Neural cell (in vitro differentiated cells): ENCODE results near the gene SIX6. TPM values are rescaled to one million over a fixed set of nuclear protein-coding genes. Genes with fewer than 3 reads are reported as not detected.

Experiments
- H2AFZ ChIP-seq: fragments of 200-600, 300-800 bp; sonication (generic), shearing (Covaris generic); 2 replicates; pipeline ENCODE4 v1.6.0; 2014; ENCODE audit warnings: low read depth, mild to moderate bottlenecking, antibody characterized with exemption, low read length, moderate library complexity
- H3F3A ChIP-seq: fragments of 200-600 bp; shearing (Covaris generic); 2 replicates; pipeline ENCODE4 v1.6.1; 2016; ENCODE audit warnings: mild to moderate bottlenecking, moderate library complexity, mixed read lengths, antibody characterized with exemption, low read length; ENCODE audit not compliant: insufficient read depth, poor library complexity, severe bottlenecking
- H3K27ac ChIP-seq: fragments of 200-600, 300-800 bp; sonication (generic), shearing (Covaris generic); 2 replicates; pipeline ENCODE4 v1.5.1; 2014; ENCODE audit warnings: mild to moderate bottlenecking, low read length, moderate library complexity
- H3K27me3 ChIP-seq: fragments of 300-800, 200-600 bp; sonication (generic), shearing (Covaris generic); 2 replicates; pipeline ENCODE4 v1.6.0; 2014; ENCODE audit warnings: mild to moderate bottlenecking, low read depth, low read length, moderate library complexity; ENCODE audit not compliant: insufficient read depth
- H3K36me3 ChIP-seq: fragments of 300-800, 200-600 bp; sonication (generic), shearing (Covaris generic); 2 replicates; pipeline ENCODE4 v1.5.1; 2014; ENCODE audit warnings: mild to moderate bottlenecking, antibody characterized with exemption, low read length, moderate library complexity; ENCODE audit not compliant: insufficient read depth
- H3K4me2 ChIP-seq: fragments of 300-800, 200-600 bp; sonication (generic), shearing (Covaris generic); 2 replicates; pipeline ENCODE4 v1.6.0; 2014; ENCODE audit warnings: mild to moderate bottlenecking, low read length
- H3K4me3 ChIP-seq: fragments of 300-800, 200-600 bp; sonication (generic), shearing (Covaris generic); 2 replicates; pipeline ENCODE4 v1.5.1; 2014; ENCODE audit warnings: mild to moderate bottlenecking, low read length, moderate library complexity
- H3K79me2 ChIP-seq: fragments of 200-600 bp; shearing (Covaris generic); replicated peaks from 2 replicates; pipeline ENCODE4 v1.6.0; 2014; ENCODE audit warnings: mild to moderate bottlenecking, low read length, moderate library complexity; ENCODE audit not compliant: insufficient read depth
- H3K9ac ChIP-seq: fragments of 300-800, 200-600 bp; sonication (generic), shearing (Covaris generic); 2 replicates; pipeline ENCODE4 v1.6.1; 2016; ENCODE audit warnings: mild to moderate bottlenecking, low read length, mixed read lengths
- H3K9me2 ChIP-seq: fragments of 200-600 bp; shearing (Covaris generic); 2 replicates; pipeline ENCODE4 v1.6.1; 2016; ENCODE audit warnings: mild to moderate bottlenecking, low read length, mixed read lengths; ENCODE audit not compliant: insufficient read depth
- H3K9me3 ChIP-seq: fragments of 200-600, 300-800 bp; sonication (generic), shearing (Covaris generic); 2 replicates; pipeline ENCODE4 v1.6.1; 2016; ENCODE audit warnings: mild to moderate bottlenecking, mixed run types, low read length, moderate library complexity, mixed read lengths
- H4K20me1 ChIP-seq: fragments of 200-600 bp; shearing (Covaris generic); 2 replicates; pipeline ENCODE4 v1.6.1; 2016; ENCODE audit warnings: mild to moderate bottlenecking, mixed run types; ENCODE audit not compliant: insufficient read depth
- EP300 ChIP-seq: fragments of 450-650 bp; conservative IDR thresholded peaks from 2 replicates; pipeline ENCODE4 v1.6.1; 2014; ENCODE audit warnings: antibody characterized with exemption, mild to moderate bottlenecking, moderate library complexity; ENCODE audit not compliant: poor library complexity, severe bottlenecking
- EZH2 ChIP-seq: fragments of 200-600, 300-800 bp; shearing (Covaris generic), sonication (generic); IDR thresholded peaks from 2 replicates; pipeline ENCODE4 v1.6.1; 2014; ENCODE audit warnings: antibody characterized with exemption, low read length, borderline replicate concordance, mild to moderate bottlenecking; ENCODE audit not compliant: insufficient read depth, poor library complexity, severe bottlenecking
- MXI1 ChIP-seq: fragments of 450-650 bp; conservative IDR thresholded peaks from 2 replicates; pipeline ENCODE4 v1.6.1; 2014; ENCODE audit warnings: antibody characterized with exemption, mild to moderate bottlenecking; ENCODE audit not compliant: poor library complexity, severe bottlenecking
- POLR2AphosphoS5 ChIP-seq: IDR thresholded peaks from 2 replicates; pipeline ENCODE4 v1.6.1; 2012
- RAD21 ChIP-seq: fragments of 450-650 bp; conservative IDR thresholded peaks from 2 replicates; pipeline ENCODE4 v1.6.1; 2014; ENCODE audit warnings: antibody characterized with exemption, mild to moderate bottlenecking, moderate library complexity
- SMC3 ChIP-seq: fragments of 450-650 bp; conservative IDR thresholded peaks from 2 replicates; pipeline ENCODE4 v1.6.1; 2014; ENCODE audit warnings: antibody characterized with exemption, mild to moderate bottlenecking, moderate library complexity; ENCODE audit not compliant: poor library complexity
- TAF1 ChIP-seq: IDR thresholded peaks from 2 replicates; pipeline ENCODE4 v1.6.1; 2012; ENCODE audit warnings: low read depth
- polyA plus RNA-seq: library from polyadenylated mRNA; depleted of rRNA; stranded (reverse); fragments of >200 nt; gene quantifications from 2 replicates; pipeline ENCODE4 v1.2.3, GENCODE V29; 2014
- TF ChIP-seq, protein P1 (sequence below): IDR thresholded peaks from 2 replicates; pipeline ENCODE4 v1.6.1; 2012; ENCODE audit warnings: borderline replicate concordance
- TF ChIP-seq, protein P2 (sequence below): fragments of 450-650 bp; IDR thresholded peaks from 2 replicates; pipeline ENCODE4 v1.5.1; 2014; ENCODE audit warnings: antibody characterized with exemption, mild to moderate bottlenecking, moderate library complexity; ENCODE audit not compliant: poor library complexity, severe bottlenecking

SIX6 gene
- polyA plus RNA-seq, 1 donor from 2014 or later = not detected

DNA sequence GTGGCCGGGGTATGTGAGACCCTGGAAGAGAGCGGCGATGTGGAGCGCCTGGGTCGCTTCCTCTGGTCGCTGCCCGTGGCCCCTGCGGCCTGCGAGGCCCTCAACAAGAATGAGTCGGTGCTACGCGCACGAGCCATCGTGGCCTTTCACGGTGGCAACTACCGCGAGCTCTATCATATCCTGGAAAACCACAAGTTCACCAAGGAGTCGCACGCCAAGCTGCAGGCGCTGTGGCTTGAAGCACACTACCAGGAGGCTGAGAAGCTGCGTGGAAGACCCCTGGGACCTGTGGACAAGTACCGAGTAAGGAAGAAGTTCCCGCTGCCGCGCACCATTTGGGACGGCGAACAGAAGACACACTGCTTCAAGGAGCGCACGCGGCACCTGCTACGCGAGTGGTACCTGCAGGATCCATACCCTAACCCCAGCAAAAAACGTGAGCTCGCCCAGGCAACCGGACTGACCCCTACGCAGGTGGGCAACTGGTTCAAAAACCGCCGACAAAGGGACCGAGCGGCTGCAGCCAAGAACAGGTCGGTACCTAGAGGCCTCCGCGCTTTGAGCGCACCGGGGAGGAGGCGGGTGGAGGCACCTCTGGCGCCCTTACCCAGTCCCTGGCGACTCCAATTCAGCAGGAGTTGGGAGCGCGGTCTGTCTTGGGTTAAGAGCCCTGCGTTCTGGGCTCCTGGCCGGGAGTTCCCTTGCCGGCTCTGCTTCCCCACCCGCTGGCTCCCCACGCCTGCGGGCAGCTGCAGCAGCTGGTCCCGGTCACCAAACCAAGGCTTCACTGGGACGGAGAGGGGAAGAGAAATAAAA, 700 bp downstream of the SIX6 start:
- Histone ChIP-seq H3K79me2 (no peaks in the 10 kb centered on the region), H3K4me3 (peak overlapping the region; percentile 60), H3K4me2 (no peak overlapping the region), H4K20me1 (no peaks in the 10 kb centered on the region), H3K27ac (no peak overlapping the region), H3F3A (no peaks in the 10 kb centered on the region), H3K9ac (no peak overlapping the region), H2AFZ (no peak overlapping the region), H3K9me3 (no peaks in the 10 kb centered on the region), H3K9me2 (no peaks in the 10 kb centered on the region), H3K36me3 (no peaks in the 10 kb centered on the region), H3K27me3 (peaks cover 100% of the 10 kb centered on the region)
- TF ChIP-seq POLR2AphosphoS5 (peak; percentile 51), EZH2 (peak; percentile 46), MXI1 (no peak), SMC3 (no peak), EP300 (no peak)
- TF ChIP-seq, protein P1, sequence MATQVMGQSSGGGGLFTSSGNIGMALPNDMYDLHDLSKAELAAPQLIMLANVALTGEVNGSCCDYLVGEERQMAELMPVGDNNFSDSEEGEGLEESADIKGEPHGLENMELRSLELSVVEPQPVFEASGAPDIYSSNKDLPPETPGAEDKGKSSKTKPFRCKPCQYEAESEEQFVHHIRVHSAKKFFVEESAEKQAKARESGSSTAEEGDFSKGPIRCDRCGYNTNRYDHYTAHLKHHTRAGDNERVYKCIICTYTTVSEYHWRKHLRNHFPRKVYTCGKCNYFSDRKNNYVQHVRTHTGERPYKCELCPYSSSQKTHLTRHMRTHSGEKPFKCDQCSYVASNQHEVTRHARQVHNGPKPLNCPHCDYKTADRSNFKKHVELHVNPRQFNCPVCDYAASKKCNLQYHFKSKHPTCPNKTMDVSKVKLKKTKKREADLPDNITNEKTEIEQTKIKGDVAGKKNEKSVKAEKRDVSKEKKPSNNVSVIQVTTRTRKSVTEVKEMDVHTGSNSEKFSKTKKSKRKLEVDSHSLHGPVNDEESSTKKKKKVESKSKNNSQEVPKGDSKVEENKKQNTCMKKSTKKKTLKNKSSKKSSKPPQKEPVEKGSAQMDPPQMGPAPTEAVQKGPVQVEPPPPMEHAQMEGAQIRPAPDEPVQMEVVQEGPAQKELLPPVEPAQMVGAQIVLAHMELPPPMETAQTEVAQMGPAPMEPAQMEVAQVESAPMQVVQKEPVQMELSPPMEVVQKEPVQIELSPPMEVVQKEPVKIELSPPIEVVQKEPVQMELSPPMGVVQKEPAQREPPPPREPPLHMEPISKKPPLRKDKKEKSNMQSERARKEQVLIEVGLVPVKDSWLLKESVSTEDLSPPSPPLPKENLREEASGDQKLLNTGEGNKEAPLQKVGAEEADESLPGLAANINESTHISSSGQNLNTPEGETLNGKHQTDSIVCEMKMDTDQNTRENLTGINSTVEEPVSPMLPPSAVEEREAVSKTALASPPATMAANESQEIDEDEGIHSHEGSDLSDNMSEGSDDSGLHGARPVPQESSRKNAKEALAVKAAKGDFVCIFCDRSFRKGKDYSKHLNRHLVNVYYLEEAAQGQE = no peak

DNA sequence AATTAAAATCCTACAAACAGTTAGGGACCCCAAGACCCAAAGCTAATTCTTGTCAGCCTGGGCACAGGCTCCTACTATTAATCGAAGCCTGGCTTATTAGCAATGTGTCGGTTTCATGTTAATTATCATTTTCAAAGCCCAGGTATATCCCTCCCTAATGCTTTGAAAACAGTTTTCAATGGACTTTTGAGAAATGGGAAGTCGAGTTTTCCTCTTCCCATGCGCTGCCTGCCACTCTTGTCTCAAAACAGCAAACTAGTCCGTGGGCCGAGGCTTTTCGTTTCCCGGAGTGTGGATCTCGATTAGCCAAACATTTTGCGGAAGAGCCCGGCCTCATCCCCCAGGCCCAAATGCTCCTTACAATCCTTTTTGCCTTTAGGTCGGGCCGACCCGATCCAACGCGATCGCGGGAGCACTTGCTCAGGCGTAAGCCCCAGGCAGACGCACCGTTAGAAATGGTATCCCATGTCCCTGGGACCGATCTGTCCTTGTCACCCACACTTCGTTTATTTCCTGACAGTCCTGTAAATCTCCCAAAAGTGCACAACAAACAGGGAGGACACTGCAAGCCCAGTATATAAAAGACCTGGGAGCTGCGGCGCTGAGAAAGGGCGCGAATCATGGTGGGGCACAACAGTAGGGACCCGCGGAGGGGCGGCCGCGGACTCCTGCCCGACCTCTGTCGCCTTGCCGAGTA, 1.5 kb downstream of the SIX6 start:
- Histone ChIP-seq H3K27ac (no peak overlapping the region), H3K4me2 (no peak overlapping the region), H3K36me3 (no peaks in the 10 kb centered on the region), H3K4me3 (no peak overlapping the region), H3K9me3 (no peaks in the 10 kb centered on the region), H3K9ac (no peak overlapping the region), H4K20me1 (no peaks in the 10 kb centered on the region), H2AFZ (no peak overlapping the region), H3K27me3 (peaks cover 100% of the 10 kb centered on the region), H3K9me2 (no peaks in the 10 kb centered on the region), H3F3A (no peaks in the 10 kb centered on the region), H3K79me2 (no peaks in the 10 kb centered on the region)
- TF ChIP-seq, protein P1 = no peak
- TF ChIP-seq MXI1 = no peak
- no peak for TF ChIP-seq TAF1
- no peak for TF ChIP-seq EP300
- TF ChIP-seq POLR2AphosphoS5 = peak; percentile 30
- TF ChIP-seq, protein P2, sequence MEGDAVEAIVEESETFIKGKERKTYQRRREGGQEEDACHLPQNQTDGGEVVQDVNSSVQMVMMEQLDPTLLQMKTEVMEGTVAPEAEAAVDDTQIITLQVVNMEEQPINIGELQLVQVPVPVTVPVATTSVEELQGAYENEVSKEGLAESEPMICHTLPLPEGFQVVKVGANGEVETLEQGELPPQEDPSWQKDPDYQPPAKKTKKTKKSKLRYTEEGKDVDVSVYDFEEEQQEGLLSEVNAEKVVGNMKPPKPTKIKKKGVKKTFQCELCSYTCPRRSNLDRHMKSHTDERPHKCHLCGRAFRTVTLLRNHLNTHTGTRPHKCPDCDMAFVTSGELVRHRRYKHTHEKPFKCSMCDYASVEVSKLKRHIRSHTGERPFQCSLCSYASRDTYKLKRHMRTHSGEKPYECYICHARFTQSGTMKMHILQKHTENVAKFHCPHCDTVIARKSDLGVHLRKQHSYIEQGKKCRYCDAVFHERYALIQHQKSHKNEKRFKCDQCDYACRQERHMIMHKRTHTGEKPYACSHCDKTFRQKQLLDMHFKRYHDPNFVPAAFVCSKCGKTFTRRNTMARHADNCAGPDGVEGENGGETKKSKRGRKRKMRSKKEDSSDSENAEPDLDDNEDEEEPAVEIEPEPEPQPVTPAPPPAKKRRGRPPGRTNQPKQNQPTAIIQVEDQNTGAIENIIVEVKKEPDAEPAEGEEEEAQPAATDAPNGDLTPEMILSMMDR = no peak
- TF ChIP-seq SMC3 = no peak
- no peak for TF ChIP-seq RAD21
- peak; percentile 81 for TF ChIP-seq EZH2
